Activated naive CD8-positive, alpha-beta T cell treated with anti-CD3 and anti-CD28 coated beads, Interleukin-2, amount 50 U/mL, for 24 hours (primary cell): ENCODE results near the gene ZSCAN10.
"Not testable (repeated sequence)": the region's sequence is repeated elsewhere in the genome, so short reads cannot be mapped to it uniquely, and the experiment has no call there.

Experiments
- ATAC-seq: fragments of 150-1000 bp; cut with Tn5 transposase; one replicate; pipeline ENCODE4 v1.10.0; 2021
- DNase-seq: peaks from one replicate; pipeline ENCODE4 v3.0.0; 2021
- H3K27ac Mint-ChIP-seq: one replicate; pipeline ENCODE4 v1.8.0; 2021; ENCODE audit warnings: mild to moderate bottlenecking, mixed read lengths
- H3K27me3 Mint-ChIP-seq: one replicate; pipeline ENCODE4 v1.8.0; 2021; ENCODE audit warnings: mixed read lengths
- H3K36me3 Mint-ChIP-seq: one replicate; pipeline ENCODE4 v1.8.0; 2021; ENCODE audit warnings: low read depth, mixed read lengths
- H3K4me1 Mint-ChIP-seq: one replicate; pipeline ENCODE4 v1.8.0; 2021; ENCODE audit warnings: mixed read lengths
- H3K4me3 Mint-ChIP-seq: one replicate; pipeline ENCODE4 v1.8.0; 2021; ENCODE audit warnings: mild to moderate bottlenecking, moderate library complexity, mixed read lengths
- H3K9me3 Mint-ChIP-seq: one replicate; pipeline ENCODE4 v1.8.0; 2021; ENCODE audit warnings: mixed read lengths

Gene ZSCAN10

DNA sequence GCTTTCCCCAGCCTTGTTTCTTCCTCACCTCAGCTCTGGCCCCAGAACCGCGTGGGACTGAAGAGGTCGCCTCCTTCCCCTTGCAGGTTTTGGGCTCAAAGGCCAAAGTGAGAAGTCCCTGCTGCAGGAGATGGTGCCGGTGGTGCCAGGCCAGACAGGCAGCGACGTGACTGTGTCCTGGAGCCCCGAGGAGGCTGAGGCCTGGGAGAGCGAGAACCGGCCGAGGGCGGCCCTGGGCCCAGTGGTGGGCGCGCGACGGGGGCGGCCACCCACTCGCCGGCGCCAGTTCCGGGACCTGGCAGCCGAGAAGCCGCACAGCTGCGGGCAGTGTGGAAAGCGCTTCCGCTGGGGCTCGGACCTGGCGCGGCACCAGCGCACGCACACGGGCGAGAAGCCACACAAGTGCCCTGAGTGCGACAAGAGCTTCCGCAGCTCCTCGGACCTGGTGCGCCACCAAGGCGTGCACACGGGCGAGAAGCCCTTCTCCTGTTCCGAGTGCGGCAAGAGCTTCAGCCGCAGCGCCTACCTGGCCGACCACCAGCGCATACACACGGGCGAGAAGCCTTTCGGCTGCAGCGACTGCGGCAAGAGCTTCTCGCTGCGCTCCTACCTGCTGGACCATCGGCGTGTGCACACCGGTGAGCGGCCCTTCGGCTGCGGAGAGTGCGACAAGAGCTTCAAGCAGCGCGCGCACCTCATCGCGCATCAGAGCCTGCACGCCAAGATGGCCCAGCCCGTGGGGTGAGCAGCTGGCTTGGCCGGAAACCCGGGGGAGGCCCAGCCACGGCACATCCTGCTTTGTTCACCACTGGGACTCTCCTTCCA lies 41.7 kb upstream of the ZSCAN10 start:
- H3K9me3 Mint-ChIP-seq, result no peaks in the 10 kb centered on the region
- no peak overlapping the region for H3K27ac Mint-ChIP-seq
- H3K4me3 Mint-ChIP-seq, result no peak overlapping the region
- no peaks in the 10 kb centered on the region for H3K27me3 Mint-ChIP-seq
- peaks cover 4% of the 10 kb centered on the region for H3K4me1 Mint-ChIP-seq
- DNase-seq (no peak), ATAC-seq (no peak)
- H3K36me3 Mint-ChIP-seq, result peaks cover 6% of the 10 kb centered on the region

GRCh38 chr16:3139561-3139960 lies 40.5 kb upstream of the ZSCAN10 start:
- not testable (repeated sequence) for DNase-seq, ATAC-seq, H3K9me3 Mint-ChIP-seq, H3K36me3 Mint-ChIP-seq, H3K4me1 Mint-ChIP-seq, H3K27me3 Mint-ChIP-seq, H3K4me3 Mint-ChIP-seq, H3K27ac Mint-ChIP-seq

DNA sequence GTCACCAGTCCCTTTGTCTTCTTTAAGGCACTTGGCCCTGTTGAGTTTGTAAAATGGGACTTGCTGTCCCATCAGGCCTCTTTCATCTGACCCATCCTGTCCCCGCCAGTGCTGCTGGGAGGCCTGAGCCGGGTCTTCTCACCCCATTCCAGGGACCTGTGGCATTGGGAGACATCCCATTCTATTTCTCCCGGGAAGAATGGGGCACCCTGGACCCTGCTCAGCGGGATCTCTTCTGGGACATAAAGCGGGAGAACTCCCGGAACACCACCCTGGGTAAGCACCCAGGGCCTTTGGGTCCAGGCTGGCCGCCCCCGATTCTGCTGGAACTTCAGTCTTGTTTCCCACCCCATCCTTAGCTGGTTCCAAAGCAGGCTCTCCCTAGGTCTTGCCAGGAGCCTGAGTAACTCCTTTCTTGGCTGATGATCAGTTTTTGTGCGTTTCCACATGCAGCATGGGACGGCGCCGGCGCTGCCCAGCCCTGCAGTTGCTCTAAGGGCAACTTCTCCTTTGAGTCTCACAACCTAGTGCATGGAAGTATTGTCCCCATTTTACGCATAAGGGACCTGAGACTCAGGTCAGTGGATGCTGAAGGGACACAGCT lies 39.8 kb upstream of the ZSCAN10 start:
- no peak overlapping the region for H3K4me3 Mint-ChIP-seq
- no peaks in the 10 kb centered on the region for H3K27me3 Mint-ChIP-seq
- ATAC-seq (no peak), DNase-seq (no peak)
- H3K4me1 Mint-ChIP-seq, result peaks cover 9% of the 10 kb centered on the region
- H3K27ac Mint-ChIP-seq, result no peak overlapping the region
- no peaks in the 10 kb centered on the region for H3K9me3 Mint-ChIP-seq
- peaks cover 6% of the 10 kb centered on the region for H3K36me3 Mint-ChIP-seq

- Mint-ChIP-seq H3K9me3 (no peaks in the 10 kb centered on the region), H3K36me3 (peaks cover 6% of the 10 kb centered on the region), H3K27ac (no peak overlapping the region), H3K27me3 (no peaks in the 10 kb centered on the region), H3K4me3 (no peak overlapping the region), H3K4me1 (peaks cover 13% of the 10 kb centered on the region)
- no peak for ATAC-seq
- no peak for DNase-seq
Observed at GRCh38 chr16:3138342-3138741, 39.2 kb upstream of the ZSCAN10 start.

DNA sequence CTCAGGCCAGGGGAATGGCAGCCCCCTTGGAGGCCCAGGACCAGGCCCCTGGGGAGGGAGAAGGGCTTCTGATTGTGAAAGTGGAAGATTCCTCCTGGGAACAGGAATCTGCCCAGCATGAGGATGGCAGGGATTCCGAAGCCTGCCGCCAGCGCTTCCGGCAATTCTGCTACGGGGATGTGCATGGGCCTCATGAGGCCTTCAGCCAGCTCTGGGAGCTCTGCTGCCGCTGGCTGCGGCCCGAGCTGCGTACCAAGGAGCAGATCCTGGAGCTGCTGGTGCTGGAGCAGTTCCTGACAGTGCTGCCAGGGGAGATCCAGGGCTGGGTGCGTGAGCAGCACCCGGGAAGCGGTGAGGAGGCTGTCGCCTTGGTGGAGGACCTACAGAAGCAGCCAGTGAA lies 38.2 kb upstream of the ZSCAN10 start:
- peaks cover 5% of the 10 kb centered on the region for H3K36me3 Mint-ChIP-seq
- H3K27me3 Mint-ChIP-seq, result no peaks in the 10 kb centered on the region
- H3K4me3 Mint-ChIP-seq, result no peak overlapping the region
- H3K27ac Mint-ChIP-seq, result no peak overlapping the region
- no peak for ATAC-seq
- no peaks in the 10 kb centered on the region for H3K9me3 Mint-ChIP-seq
- peaks cover 22% of the 10 kb centered on the region for H3K4me1 Mint-ChIP-seq
- no peak for DNase-seq

DNA sequence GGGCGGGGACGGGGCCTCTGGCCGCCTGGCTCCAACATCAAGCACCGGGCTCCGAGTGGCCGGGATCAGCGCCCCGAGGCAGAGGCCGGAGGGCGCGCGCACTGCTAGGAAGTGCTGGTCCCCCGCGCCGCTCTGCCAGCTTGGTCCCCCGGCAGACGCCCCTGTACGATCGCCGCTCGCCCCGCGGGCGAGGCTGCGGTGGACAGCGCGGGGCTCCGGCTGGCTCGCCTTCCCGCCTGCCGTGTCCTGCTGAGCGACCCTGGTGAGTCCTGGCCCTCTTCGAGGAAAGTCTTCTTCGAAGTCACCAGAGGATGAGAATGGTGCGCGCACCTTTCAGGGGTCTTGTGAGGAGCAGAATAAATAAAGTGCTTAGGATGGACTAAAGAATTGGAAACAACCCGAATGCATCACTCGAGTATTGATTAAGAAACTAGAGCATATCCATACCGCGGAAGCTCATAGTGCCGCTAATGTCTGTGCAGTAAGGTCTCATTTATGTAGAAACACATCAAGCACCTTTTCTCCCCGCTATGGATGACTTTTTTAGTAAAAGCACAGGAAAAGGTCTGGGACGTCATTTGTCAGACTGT lies 36.1 kb upstream of the ZSCAN10 start:
- H3K9me3 Mint-ChIP-seq, result no peaks in the 10 kb centered on the region
- no peak for DNase-seq
- H3K27me3 Mint-ChIP-seq, result no peaks in the 10 kb centered on the region
- peak; percentile 57 for ATAC-seq
- H3K4me3 Mint-ChIP-seq, result peak overlapping the region; percentile 91
- peaks cover 28% of the 10 kb centered on the region for H3K4me1 Mint-ChIP-seq
- H3K36me3 Mint-ChIP-seq, result peaks cover 11% of the 10 kb centered on the region
- H3K27ac Mint-ChIP-seq, result peak overlapping the region; percentile 76

DNA sequence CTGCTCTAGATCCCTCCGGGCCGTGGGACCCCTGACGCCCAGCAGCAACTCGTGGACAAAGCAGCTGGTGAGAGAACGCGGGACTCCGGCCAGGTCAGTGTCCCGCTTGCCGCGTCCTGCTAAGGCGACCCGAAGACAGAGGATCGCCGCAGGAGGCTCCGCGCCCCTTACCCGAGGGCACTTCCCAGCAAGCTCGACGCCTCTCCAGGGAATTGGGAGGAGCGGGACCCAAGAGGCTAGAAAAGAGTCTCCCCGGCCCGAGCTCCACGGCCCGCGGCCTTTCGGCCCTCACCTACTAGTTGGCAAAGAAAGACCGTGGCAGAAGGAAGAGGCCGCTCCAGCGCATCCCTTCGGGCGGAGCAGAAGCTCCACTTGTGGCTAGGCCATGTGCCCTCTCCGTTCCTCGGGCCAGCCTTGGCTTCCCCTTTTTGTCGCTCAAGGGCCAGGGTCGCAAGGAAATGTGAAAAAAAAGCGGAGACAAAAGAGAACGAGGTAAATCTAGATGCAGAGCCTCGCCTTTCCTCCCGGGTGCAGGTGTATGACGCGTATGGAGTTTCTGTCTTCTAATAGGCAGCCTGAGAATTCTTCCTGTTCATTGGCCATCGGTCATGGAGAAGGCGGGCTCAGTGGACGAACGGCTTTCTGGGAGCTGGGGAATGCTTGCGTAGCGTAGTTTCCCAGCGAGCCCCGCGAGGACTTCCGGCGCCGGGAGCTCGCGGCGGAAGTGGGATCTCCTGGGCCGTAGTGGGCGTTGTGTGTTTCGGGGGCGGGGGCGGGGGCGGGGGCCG lies 35.4 kb upstream of the ZSCAN10 start, which contains the start of gene ZNF213:
ZNF213 (plus strand) TSS at position 692 of the 788 bp plus-strand sequence. CDS start 2,252 bp downstream, outside the sequence.
- peaks cover 17% of the 10 kb centered on the region for H3K36me3 Mint-ChIP-seq
- no peaks in the 10 kb centered on the region for H3K27me3 Mint-ChIP-seq
- H3K9me3 Mint-ChIP-seq, result no peaks in the 10 kb centered on the region
- H3K4me3 Mint-ChIP-seq, result peak within 1 kb of the TSS; percentile 91
- H3K4me1 Mint-ChIP-seq, result peaks cover 35% of the 10 kb centered on the region
- peak within 1 kb of the TSS; percentile 93 for H3K27ac Mint-ChIP-seq
- DNase-seq (peak; percentile 89), ATAC-seq (peak; percentile 97)

DNA sequence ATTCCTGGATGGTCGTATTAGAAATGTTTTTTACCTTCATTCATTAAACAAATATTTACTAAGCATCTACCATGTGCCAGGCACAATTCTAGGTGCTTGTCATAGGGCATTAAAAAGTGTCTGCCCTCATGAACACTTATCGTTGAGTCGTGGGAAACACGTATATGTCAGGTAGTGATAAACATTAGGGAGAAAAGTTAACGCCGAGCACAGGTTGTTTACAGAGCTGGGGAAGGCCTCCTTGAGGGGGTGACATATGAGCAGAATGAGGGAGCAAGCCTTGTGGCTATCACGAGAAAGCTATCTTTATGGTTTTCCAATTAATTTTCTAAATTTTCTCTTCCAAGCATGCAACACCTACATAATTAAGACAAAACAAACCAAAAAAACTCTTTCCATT lies 34.8 kb upstream of the ZSCAN10 start:
- Mint-ChIP-seq H3K4me1 (peaks cover 42% of the 10 kb centered on the region), H3K9me3 (no peaks in the 10 kb centered on the region), H3K4me3 (peak overlapping the region; percentile 91), H3K36me3 (peaks cover 22% of the 10 kb centered on the region), H3K27me3 (no peaks in the 10 kb centered on the region), H3K27ac (peak overlapping the region; percentile 93)
- ATAC-seq (no peak), DNase-seq (no peak)

DNA sequence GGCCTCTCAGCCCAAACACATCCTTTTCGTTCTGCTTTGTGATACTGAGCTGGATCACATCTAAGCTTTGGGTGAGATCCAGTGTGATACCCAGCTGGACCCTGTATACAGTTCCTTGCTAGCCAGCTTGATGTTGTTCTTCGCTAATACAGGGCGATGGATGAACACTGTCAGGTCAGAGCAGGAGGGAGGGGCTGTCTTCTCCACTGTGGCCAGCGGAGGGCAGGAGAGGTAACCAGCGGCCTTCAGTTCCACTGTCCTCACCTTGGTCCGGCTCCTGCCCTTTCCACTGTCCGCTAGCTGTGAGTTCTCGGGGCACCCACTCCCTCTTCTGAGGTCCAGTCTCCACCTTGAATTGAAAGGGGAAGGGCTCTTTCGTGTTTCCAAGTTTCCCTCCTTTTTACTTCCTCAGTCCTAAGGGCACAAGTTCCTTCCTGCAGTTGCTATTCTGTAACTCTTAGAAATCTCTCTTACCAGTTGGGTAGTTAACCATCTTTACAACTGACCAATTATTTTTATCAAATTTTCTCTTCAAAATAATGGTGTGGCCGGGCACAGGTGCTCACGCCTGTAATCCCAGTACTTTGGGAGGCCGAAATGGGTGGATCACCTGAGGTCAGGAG lies 32.8 kb upstream of the ZSCAN10 start:
- Mint-ChIP-seq H3K4me1 (peaks cover 51% of the 10 kb centered on the region), H3K27me3 (no peaks in the 10 kb centered on the region), H3K36me3 (peaks cover 26% of the 10 kb centered on the region), H3K4me3 (no peak overlapping the region), H3K27ac (no peak overlapping the region), H3K9me3 (no peaks in the 10 kb centered on the region)
- ATAC-seq (peak; percentile 20), DNase-seq (peak; percentile 64)

DNA sequence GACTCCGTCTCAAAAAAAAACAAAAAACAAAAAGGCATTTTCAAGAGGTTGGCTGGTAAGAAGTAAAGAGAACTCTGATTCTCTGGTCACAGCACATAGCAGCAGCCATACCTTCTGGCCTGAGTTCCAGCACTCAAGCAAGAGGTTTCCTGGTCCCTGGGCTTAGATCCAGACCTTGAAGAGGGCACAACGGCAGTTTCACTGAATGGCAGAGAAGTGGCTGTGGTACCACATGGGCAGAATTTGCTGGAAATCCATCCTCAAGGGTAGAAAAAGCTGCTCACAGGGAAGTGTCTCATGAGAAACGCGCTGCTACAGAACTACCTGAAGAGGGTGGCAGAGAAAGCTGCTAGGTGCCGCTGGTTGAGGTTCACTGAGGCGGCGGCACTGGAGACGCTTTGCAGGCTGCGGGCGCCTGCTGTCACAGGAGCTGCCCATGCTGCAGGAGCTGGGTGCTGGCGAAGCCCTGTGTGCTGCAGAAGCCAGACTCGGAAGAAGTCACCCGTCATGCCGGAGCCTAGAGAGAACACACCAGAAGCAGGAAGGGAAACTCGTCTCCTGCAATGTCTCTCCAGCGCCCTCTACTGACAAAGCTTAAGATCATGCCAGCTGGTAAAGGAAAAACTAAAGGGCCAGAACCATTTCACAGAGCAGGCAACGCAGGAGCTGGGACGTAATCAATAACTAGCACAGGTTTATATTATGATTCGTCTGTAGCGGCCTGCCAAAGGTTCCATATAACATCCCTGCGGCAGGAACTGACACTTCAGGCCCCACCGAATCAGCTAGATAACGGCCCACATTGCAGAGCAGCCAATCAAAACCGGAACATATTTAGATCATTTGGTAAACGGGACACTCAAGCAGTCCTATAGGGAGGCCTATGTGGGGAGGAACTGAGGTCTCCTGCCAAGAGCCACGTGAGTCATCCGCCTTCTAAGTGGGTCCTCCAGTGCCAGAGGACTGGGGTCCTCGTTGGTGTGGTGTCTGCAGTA lies 30.3 kb upstream of the ZSCAN10 start:
- Mint-ChIP-seq H3K4me1 (peaks cover 50% of the 10 kb centered on the region), H3K27ac (peak overlapping the region; percentile 71), H3K9me3 (no peaks in the 10 kb centered on the region), H3K36me3 (peaks cover 26% of the 10 kb centered on the region), H3K4me3 (peak overlapping the region; percentile 82), H3K27me3 (no peaks in the 10 kb centered on the region)
- ATAC-seq, result peak; percentile 70
- peak; percentile 74 for DNase-seq

DNA sequence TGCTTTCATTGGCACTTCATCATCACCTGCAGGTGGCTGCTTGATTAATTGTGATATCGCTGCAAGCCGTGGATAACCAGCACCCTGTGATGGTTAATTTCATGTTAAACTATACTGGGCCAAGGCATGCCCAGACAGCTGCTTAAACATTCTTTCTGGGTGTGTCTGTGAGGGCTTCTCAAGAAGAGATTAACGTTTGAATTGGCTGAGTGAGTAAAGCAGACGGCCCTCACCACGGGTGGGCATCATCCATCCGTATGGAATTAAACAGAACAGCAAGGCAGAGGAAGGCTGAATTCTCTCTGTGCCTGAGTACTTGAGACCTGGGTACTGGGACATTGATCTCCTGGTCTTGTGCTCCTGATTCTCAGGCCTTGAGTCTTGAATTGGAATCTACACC lies 28.7 kb upstream of the ZSCAN10 start:
- peaks cover 47% of the 10 kb centered on the region for H3K4me1 Mint-ChIP-seq
- H3K9me3 Mint-ChIP-seq, result no peaks in the 10 kb centered on the region
- ATAC-seq (no peak), DNase-seq (no peak)
- H3K36me3 Mint-ChIP-seq, result peaks cover 22% of the 10 kb centered on the region
- H3K27me3 Mint-ChIP-seq, result no peaks in the 10 kb centered on the region
- H3K4me3 Mint-ChIP-seq, result no peak overlapping the region
- H3K27ac Mint-ChIP-seq, result peak overlapping the region; percentile 68

- H3K36me3 Mint-ChIP-seq, result peaks cover 8% of the 10 kb centered on the region
- no peaks in the 10 kb centered on the region for H3K27me3 Mint-ChIP-seq
- peak overlapping the region; percentile 92 for H3K4me3 Mint-ChIP-seq
- H3K27ac Mint-ChIP-seq, result peak overlapping the region; percentile 87
- ATAC-seq (peak; percentile 89), DNase-seq (peak; percentile 98)
- H3K4me1 Mint-ChIP-seq, result peaks cover 28% of the 10 kb centered on the region
- H3K9me3 Mint-ChIP-seq, result no peaks in the 10 kb centered on the region
Observed at GRCh38 chr16:3123986-3124886, 25.1 kb upstream of the ZSCAN10 start.
